ENCODE measurements around the gene SEZ6L.

Gene SEZ6L

GRCh38 chr22:26205494-26205893, 36.2 kb downstream of the SEZ6L start:
- in situ Hi-C loops (cut with MboI; ENCODE audit: low sequenced_read_pairs, unreplicated experiment): no loop called here
- no peak for TF ChIP-seq CTCF (IDR thresholded peaks at IDR 0.05; ENCODE audit: borderline replicate concordance, control extremely low read depth, extremely low read depth, insufficient read depth, missing control alignments)
- DNase-seq (ENCODE audit: low spot score): no peak

- in situ Hi-C loops (cut with MboI; ENCODE audit: low sequenced_read_pairs, unreplicated experiment): no loop called here
These were observed 41.1 kb downstream of the SEZ6L start for GRCh38 chr22:26210334-26210733.

GRCh38 chr22:26213826-26214225, 44.6 kb downstream of the SEZ6L start:
- in situ Hi-C loops (cut with MboI; ENCODE audit: low sequenced_read_pairs, unreplicated experiment): no loop called here
- no peak for DNase-seq (ENCODE audit: low spot score)
- no peak for TF ChIP-seq CTCF (IDR thresholded peaks at IDR 0.05; ENCODE audit: borderline replicate concordance, control extremely low read depth, extremely low read depth, insufficient read depth, missing control alignments)

More at GRCh38 chr22:26210334-26210733, 41.1 kb downstream of the SEZ6L start:
- no peak for TF ChIP-seq CTCF (IDR thresholded peaks at IDR 0.05; ENCODE audit: borderline replicate concordance, control extremely low read depth, extremely low read depth, insufficient read depth, missing control alignments)
- DNase-seq (ENCODE audit: low spot score): no peak

GRCh38 chr22:26214466-26214865, 45.2 kb downstream of the SEZ6L start:
- in situ Hi-C loops (cut with MboI; ENCODE audit: low sequenced_read_pairs, unreplicated experiment): no loop called here
- DNase-seq (ENCODE audit: low spot score): no peak

GRCh38 chr22:26215736-26216135, 46.5 kb downstream of the SEZ6L start:
- in situ Hi-C loops (cut with MboI; ENCODE audit: low sequenced_read_pairs, unreplicated experiment): no loop called here
- no peak for DNase-seq (ENCODE audit: low spot score)
- TF ChIP-seq CTCF (IDR thresholded peaks at IDR 0.05; ENCODE audit: borderline replicate concordance, control extremely low read depth, extremely low read depth, insufficient read depth, missing control alignments): no peak

More at GRCh38 chr22:26214466-26214865, 45.2 kb downstream of the SEZ6L start:
- no peak for TF ChIP-seq CTCF (IDR thresholded peaks at IDR 0.05; ENCODE audit: borderline replicate concordance, control extremely low read depth, extremely low read depth, insufficient read depth, missing control alignments)

GRCh38 chr22:26225207-26225606, 55.9 kb downstream of the SEZ6L start:
- TF ChIP-seq CTCF (IDR thresholded peaks at IDR 0.05; ENCODE audit: borderline replicate concordance, control extremely low read depth, extremely low read depth, insufficient read depth, missing control alignments): no peak
- in situ Hi-C loops (cut with MboI; ENCODE audit: low sequenced_read_pairs, unreplicated experiment): no loop called here
- DNase-seq (ENCODE audit: low spot score): no peak

Data from GM13976 (cell line).